IPS DF 4.7 (cell line): ENCODE results near the gene IFITM10.

Experiments
- DNase-seq: peaks from one replicate; pipeline ENCODE4 v3.0.0-alpha.2; 2013; ENCODE audit warnings: low spot score; ENCODE audit errors: extremely low read depth

The IFITM10 gene

GRCh38 chr11:1742371-1742770 lies 8.0 kb downstream of the IFITM10 start:
- no peak for DNase-seq

- no peak for DNase-seq
Observed at GRCh38 chr11:1741741-1742140, 8.7 kb downstream of the IFITM10 start.

GRCh38 chr11:1740786-1741530 lies 9.4 kb downstream of the IFITM10 start:
- no peak for DNase-seq

GRCh38 chr11:1739576-1739975 lies 10.8 kb downstream of the IFITM10 start:
- DNase-seq: no peak

- DNase-seq: no peak
Observed at GRCh38 chr11:1738380-1738779, 12.0 kb downstream of the IFITM10 start.

GRCh38 chr11:1737080-1737757 lies 13.2 kb downstream of the IFITM10 start:
- DNase-seq: no peak

GRCh38 chr11:1736447-1736992 lies 13.9 kb downstream of the IFITM10 start:
- no peak for DNase-seq

- no peak for DNase-seq
Observed at GRCh38 chr11:1735271-1735670, 15.1 kb downstream of the IFITM10 start.

- DNase-seq: no peak
Observed at GRCh38 chr11:1734641-1735081, 15.7 kb downstream of the IFITM10 start.

- DNase-seq: no peak
Observed at GRCh38 chr11:1733716-1734640, 16.4 kb downstream of the IFITM10 start.

- no peak for DNase-seq
Observed at GRCh38 chr11:1733009-1733715, 17.2 kb downstream of the IFITM10 start.

- no peak for DNase-seq
Observed at GRCh38 chr11:1732418-1733008, 17.9 kb downstream of the IFITM10 start.

- DNase-seq: no peak
Observed at GRCh38 chr11:1731451-1732059, 18.8 kb downstream of the IFITM10 start.

GRCh38 chr11:1730059-1730629 lies 20.3 kb downstream of the IFITM10 start:
- DNase-seq: no peak

- no peak for DNase-seq
Observed at GRCh38 chr11:1729692-1730011, 20.7 kb downstream of the IFITM10 start.

- no peak for DNase-seq
Observed at GRCh38 chr11:1728931-1729691, 21.3 kb downstream of the IFITM10 start.

GRCh38 chr11:1728301-1728700 lies 22.1 kb downstream of the IFITM10 start:
- no peak for DNase-seq

- no peak for DNase-seq
Observed at GRCh38 chr11:1727861-1728260, 22.5 kb downstream of the IFITM10 start.

GRCh38 chr11:1727096-1727690 lies 23.2 kb downstream of the IFITM10 start:
- no peak for DNase-seq
